H1 (cell line): ENCODE data around the gene PET100. TPM values are rescaled to one million over a fixed set of nuclear protein-coding genes. Genes with fewer than 3 reads are reported as not detected.

Experiments used
- CTCF ChIA-PET: fragments of 300-600 bp; sonication (Branson Sonifier 250); formaldehyde crosslinking; loops from one replicate; lab custom pipeline; 2021; ENCODE audit not compliant: partially characterized antibody; lab: Charles Lee
- POLR2A ChIA-PET: fragments of 300-600 bp; sonication (Branson Sonifier 250); formaldehyde crosslinking; loops from one replicate; lab custom pipeline; 2021; ENCODE audit warnings: inconsistent platforms; ENCODE audit not compliant: partially characterized antibody; lab: Charles Lee
- DNase-seq, 2 experiments: peaks; one replicate each; pipeline versions ENCODE4 v3.0.0 to v3.0.0-alpha.2; 2010 to 2022; ENCODE audit warnings: low spot score in 2 of 2, low read depth in 1 of 2, mixed read lengths in 1 of 2
- FAIRE-seq: peaks from 2 replicates; lab custom pipeline; 2011; peaks lifted over from hg19 to GRCh38; lab: Jason Lieb, UNC
- H2AFZ ChIP-seq: 2 replicates; pipeline ENCODE4 v1.8.1; 2012; ENCODE audit warnings: low read length, inconsistent platforms
- H2AK5ac ChIP-seq: 2 replicates; pipeline ENCODE4 v1.6.1; 2013; ENCODE audit warnings: low read depth, low read length
- H2BK120ac ChIP-seq: replicated peaks from 2 replicates; pipeline ENCODE3; 2013; ENCODE audit warnings: low read depth, low read length, inconsistent platforms
- H2BK12ac ChIP-seq: 2 replicates; pipeline ENCODE4 v1.6.1; 2013; ENCODE audit warnings: low read depth, low read length
- H2BK15ac ChIP-seq: 2 replicates; pipeline ENCODE4 v1.6.1; 2013; ENCODE audit warnings: low read length
- H2BK20ac ChIP-seq: 2 replicates; pipeline ENCODE4 v1.6.1; 2013; ENCODE audit warnings: low read length
- H2BK5ac ChIP-seq: 2 replicates; pipeline ENCODE4 v1.6.1; 2013; ENCODE audit warnings: low read depth, low read length
- H3K14ac ChIP-seq: 2 replicates; pipeline ENCODE4 v1.6.1; 2013; ENCODE audit warnings: inconsistent platforms; ENCODE audit not compliant: insufficient read length
- H3K18ac ChIP-seq: 2 replicates; pipeline ENCODE4 v1.6.1; 2013; ENCODE audit warnings: low read length; ENCODE audit errors: extremely low read depth
- H3K23ac ChIP-seq: 2 replicates; pipeline ENCODE4 v1.6.1; 2013; ENCODE audit warnings: inconsistent platforms; ENCODE audit not compliant: insufficient read length
- H3K23me2 ChIP-seq: 2 replicates; pipeline ENCODE4 v1.6.1; 2013; ENCODE audit warnings: low read depth, low read length
- H3K27ac ChIP-seq: 2 replicates; pipeline ENCODE4 v1.6.1; 2011; ENCODE audit warnings: low read depth, low read length, inconsistent platforms
- H3K27me3 ChIP-seq, 4 experiments: replicated peaks in 1 of 4; 1 replicate in 1 of 4; 2 replicates in 3 of 4; pipeline versions ENCODE4 v1.6.1 to v1.8.1; 2011 to 2013; ENCODE audit warnings: low read length in 3 of 4, mild to moderate bottlenecking in 3 of 4, inconsistent platforms in 2 of 4, mixed read lengths in 2 of 4, moderate library complexity in 1 of 4; ENCODE audit not compliant: control insufficient read depth in 3 of 4, insufficient read depth in 3 of 4; ENCODE audit errors: extremely low read depth in 1 of 4
- H3K36me3 ChIP-seq, 4 experiments: 2 replicates each; pipeline versions ENCODE4 v1.6.1 to v1.8.1; 2011 to 2013; ENCODE audit warnings: mild to moderate bottlenecking in 4 of 4, low read length in 3 of 4, moderate library complexity in 2 of 4, control low read depth in 1 of 4, inconsistent platforms in 1 of 4; ENCODE audit not compliant: insufficient read depth in 4 of 4, control insufficient read depth in 2 of 4
- H3K4ac ChIP-seq: replicated peaks from 2 replicates; pipeline ENCODE3; 2013; ENCODE audit warnings: low read length, low read depth, mixed read lengths, inconsistent platforms; ENCODE audit not compliant: insufficient read length
- H3K4me1 ChIP-seq, 4 experiments: replicated peaks in 1 of 4; 1 replicate in 1 of 4; 2 replicates in 3 of 4; pipeline versions ENCODE4 v1.6.1 to v1.8.1; 2011 to 2013; ENCODE audit warnings: low read length in 3 of 4, inconsistent platforms in 2 of 4, mixed read lengths in 1 of 4; ENCODE audit not compliant: insufficient read depth in 4 of 4, control insufficient read depth in 3 of 4
- H3K4me2 ChIP-seq, 2 experiments: 2 replicates each; pipeline versions ENCODE4 v1.6.1 to v1.8.1; 2011 to 2013; ENCODE audit warnings: low read depth in 2 of 2, low read length in 2 of 2, control low read depth in 1 of 2, inconsistent platforms in 1 of 2, mild to moderate bottlenecking in 1 of 2; ENCODE audit not compliant: insufficient read depth in 1 of 2
- H3K4me3 ChIP-seq, 4 experiments: fragments of 200-600, 300-600 bp in 1 of 4; sonication (generic), shearing (Covaris generic), sonication (Bioruptor Twin) in 1 of 4; 2 replicates each; pipeline versions ENCODE4 v1.5.1 to v1.8.1; 2011 to 2016; ENCODE audit warnings: low read length in 4 of 4, low read depth in 3 of 4, control low read depth in 2 of 4, inconsistent platforms in 2 of 4, mild to moderate bottlenecking in 2 of 4, mixed read lengths in 1 of 4, moderate library complexity in 1 of 4; ENCODE audit not compliant: insufficient read depth in 2 of 4; ENCODE audit errors: extremely low read depth in 1 of 4
- H3K56ac ChIP-seq: replicated peaks from 2 replicates; pipeline ENCODE3; 2013; ENCODE audit warnings: low read depth, mild to moderate bottlenecking, mixed read lengths, low read length, inconsistent platforms; ENCODE audit not compliant: insufficient read length
- H3K79me1 ChIP-seq: 2 replicates; pipeline ENCODE4 v1.6.1; 2013; ENCODE audit warnings: low read depth, low read length, control low read depth
- H3K79me2 ChIP-seq, 2 experiments: 2 replicates each; pipeline versions ENCODE4 v1.6.1 to v1.8.1; 2012 to 2013; ENCODE audit warnings: low read length in 2 of 2, mild to moderate bottlenecking in 2 of 2, inconsistent platforms in 1 of 2; ENCODE audit not compliant: insufficient read depth in 2 of 2, control insufficient read depth in 1 of 2
- H3K9ac ChIP-seq, 4 experiments: replicated peaks in 1 of 4; 1 replicate in 1 of 4; 2 replicates in 3 of 4; pipeline versions ENCODE4 v1.6.1 to v1.8.1; 2011 to 2013; ENCODE audit warnings: low read depth in 3 of 4, low read length in 3 of 4, control low read depth in 2 of 4, mild to moderate bottlenecking in 2 of 4, moderate library complexity in 2 of 4, inconsistent platforms in 1 of 4; ENCODE audit errors: extremely low read depth in 1 of 4
- H3K9me3 ChIP-seq, 2 experiments: 2 replicates each; pipeline versions ENCODE4 v1.6.1 to v1.8.1; 2012 to 2013; ENCODE audit warnings: mild to moderate bottlenecking in 2 of 2, moderate library complexity in 2 of 2, control low read depth in 1 of 2, inconsistent platforms in 1 of 2, low read depth in 1 of 2, low read length in 1 of 2, mixed read lengths in 1 of 2; ENCODE audit not compliant: insufficient read depth in 2 of 2
- H4K20me1 ChIP-seq, 2 experiments: replicated peaks in 1 of 2; 2 replicates each; pipeline versions ENCODE3 to v1.8.1; 2011 to 2013; ENCODE audit warnings: inconsistent platforms in 2 of 2, low read length in 2 of 2, mild to moderate bottlenecking in 1 of 2; ENCODE audit not compliant: insufficient read depth in 2 of 2, control insufficient read depth in 1 of 2
- H4K5ac ChIP-seq: 2 replicates; pipeline ENCODE4 v1.6.1; 2013; ENCODE audit warnings: low read length, low read depth, mixed read lengths, inconsistent platforms; ENCODE audit not compliant: insufficient read length
- H4K8ac ChIP-seq: 2 replicates; pipeline ENCODE4 v1.8.0; 2013; ENCODE audit warnings: mild to moderate bottlenecking, moderate library complexity, low read length, inconsistent platforms; ENCODE audit not compliant: insufficient read depth; ENCODE audit errors: extremely low read depth
- H4K91ac ChIP-seq: replicated peaks from 2 replicates; pipeline ENCODE3; 2013; ENCODE audit warnings: low read length, mixed read lengths, inconsistent platforms; ENCODE audit not compliant: insufficient read length
- POLR2AphosphoS5 ChIP-seq: IDR thresholded peaks from 2 replicates; pipeline ENCODE4 v1.6.1; 2011; ENCODE audit warnings: low read depth, low read length
- SP2 ChIP-seq: IDR thresholded peaks from 2 replicates; pipeline ENCODE4 v1.6.1; 2012; ENCODE audit warnings: mild to moderate bottlenecking, low read length, inconsistent platforms
- TAF7 ChIP-seq: optimal IDR thresholded peaks from 2 replicates; pipeline ENCODE3; 2011; ENCODE audit warnings: low read depth, mild to moderate bottlenecking, inconsistent platforms, low read length, moderate library complexity, borderline replicate concordance
- WGBS, 2 experiments: shearing (Covaris generic) in 1 of 2; methylation state at CpG; one replicate each; pipeline versions ENCODE4 v1.1.6 to v1.1.7; 2013 to 2015; ENCODE audit warnings: low lambda C conversion rate in 2 of 2, mixed read lengths in 2 of 2, inconsistent platforms in 1 of 2, low coverage in 1 of 2, missing lambda C conversion rate in 1 of 2; ENCODE audit not compliant: insufficient replicate concordance in 2 of 2, insufficient coverage in 1 of 2, insufficient read length in 1 of 2; ENCODE audit errors: extremely low coverage in 1 of 2, missing lambda C conversion rate in 1 of 2; 5-methylcytosine and 5-hydroxymethylcytosine counted together
- polyA plus RNA-seq, 7 experiments: library from polyadenylated mRNA; depleted of rRNA in 3 of 7; stranded (reverse) in 5 of 7; unstranded in 2 of 7; fragments of >200 nt in 5 of 7; fragments of 200-250 nt in 2 of 7; gene quantifications; 1 replicate in 5 of 7; 2 replicates in 1 of 7; 4 replicates in 1 of 7; pipeline versions ENCODE4 v1.2.1 to v1.2.3, GENCODE V29; 2011 to 2013; ENCODE audit warnings: missing spikeins in 2 of 7, mixed read lengths in 2 of 7
- total RNA-seq: library from RNA; stranded (reverse); fragmentation: NEBNext Ultra II Directional; extraction: Animal tissue kit (Norgen Biotek cat#: 25700); gene quantifications from 2 replicates; pipeline ENCODE4 v1.2.1, GENCODE V29; 2021

Gene PET100
- total and polyA plus RNA-seq, 2 of the 8 experiments (the other 6 are each of a cell fraction or from before 2014, with no cell fraction given), result 80.8 to 105 TPM

DNA sequence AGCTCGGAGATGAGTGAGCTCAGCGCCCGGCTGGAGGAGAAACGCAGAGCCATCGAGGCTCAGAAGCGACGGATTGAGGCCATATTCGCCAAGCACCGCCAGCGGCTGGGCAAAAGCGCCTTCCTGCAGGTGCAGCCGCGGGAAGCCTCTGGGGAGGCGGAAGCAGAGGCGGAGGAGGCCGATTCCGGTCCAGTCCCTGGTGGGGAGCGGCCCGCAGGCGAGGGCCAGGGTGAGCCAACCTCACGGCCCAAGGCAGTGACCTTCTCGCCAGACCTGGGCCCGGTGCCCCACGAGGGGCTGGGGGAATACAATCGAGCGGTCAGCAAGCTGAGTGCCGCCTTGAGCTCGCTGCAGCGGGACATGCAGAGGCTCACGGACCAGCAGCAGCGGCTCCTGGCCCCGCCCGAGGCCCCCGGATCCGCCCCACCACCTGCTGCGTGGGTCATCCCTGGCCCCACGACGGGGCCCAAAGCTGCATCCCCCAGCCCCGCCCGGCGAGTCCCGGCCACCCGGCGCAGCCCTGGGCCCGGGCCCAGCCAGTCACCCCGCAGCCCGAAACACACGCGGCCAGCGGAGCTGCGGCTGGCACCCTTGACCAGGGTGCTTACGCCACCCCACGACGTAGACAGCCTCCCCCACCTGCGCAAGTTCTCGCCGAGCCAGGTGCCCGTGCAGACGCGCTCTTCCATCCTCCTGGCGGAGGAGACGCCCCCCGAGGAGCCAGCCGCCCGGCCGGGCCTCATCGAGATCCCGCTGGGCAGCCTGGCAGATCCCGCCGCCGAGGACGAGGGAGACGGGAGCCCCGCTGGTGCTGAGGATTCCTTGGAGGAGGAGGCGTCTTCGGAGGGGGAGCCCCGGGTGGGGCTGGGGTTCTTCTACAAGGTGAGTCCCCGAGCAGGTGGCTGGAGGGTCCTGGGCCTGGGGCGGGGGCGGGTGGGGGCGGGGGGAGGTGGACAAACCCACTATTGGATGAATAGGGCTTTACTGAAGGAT, 17.0 kb upstream of the PET100 start:
- POLR2A ChIA-PET, result interaction anchor here (2.3 kb wide), 1 partner anchor 8 kb away, joined by 5 read pairs; no protein-coding TSS in a partner anchor
- Histone ChIP-seq H2AFZ (no peak overlapping the region), H3K4me1 (no peaks in the 10 kb centered on the region), H3K18ac (no peak overlapping the region), H4K8ac (no peak overlapping the region), H3K9me3 (no peaks in the 10 kb centered on the region), H2BK20ac (no peak overlapping the region), H3K56ac (no peak overlapping the region), H2BK5ac (no peak overlapping the region), H3K4ac (no peak overlapping the region), H2BK15ac (no peak overlapping the region), H3K4me3 (no peak overlapping the region), H3K14ac (no peak overlapping the region), H3K27me3 (no peaks in the 10 kb centered on the region), H3K79me2 (no peaks in the 10 kb centered on the region), H3K4me2 (no peak overlapping the region), H3K23ac (no peak overlapping the region), H2BK12ac (no peak overlapping the region), H3K36me3 (peaks cover 2 to 43% (median 14%) of the 10 kb centered on the region in 4 experiments; a peak in 6 of 8 replicates), H4K20me1 (peaks cover 6 to 12% of the 10 kb centered on the region in 2 experiments), H3K9ac (no peak overlapping the region), H2AK5ac (no peak overlapping the region), H3K27ac (no peak overlapping the region), H3K79me1 (no peaks in the 10 kb centered on the region; the same call in 1 of the 2 replicates), H2BK120ac (no peak overlapping the region), H3K23me2 (no peaks in the 10 kb centered on the region), H4K5ac (no peak overlapping the region), H4K91ac (no peak overlapping the region)
- DNase-seq (no peak), FAIRE-seq (no peak)
- 94% methylated on average over 55 of the region's 81 CpGs; no CpG with 5 or more reads in 1 of the 2 experiments for WGBS, 2 experiments
- CTCF ChIA-PET, result interaction anchor here (0.7 kb wide), 1 partner anchor 68 kb away, joined by 3 read pairs; the partner anchor contains the start of gene TRAPPC5
- TF ChIP-seq SP2 (no peak), TAF7 (no peak), POLR2AphosphoS5 (no peak)
